ENCODE results near the gene GMPR2. TPM values are rescaled to one million over a fixed set of nuclear protein-coding genes. Genes with fewer than 3 reads are reported as not detected.
"Not testable (repeated sequence)": the region's sequence is repeated elsewhere in the genome, so short reads cannot be mapped to it uniquely, and the experiment has no call there.

Gene GMPR2
- total and polyA plus RNA-seq, 2 of the 4 experiments (the other 2 are of a cell fraction), result 63.7 to 92.5 TPM

- H3K23ac ChIP-seq (ENCODE audit: low read depth, low read length); H2BK20ac ChIP-seq (ENCODE audit: low read depth, low read length); H2AFZ ChIP-seq (replicated peaks; ENCODE audit: low read length, poor library complexity); H3K14ac ChIP-seq (replicated peaks; ENCODE audit: low read depth, low read length); H4K20me1 ChIP-seq (ENCODE audit: insufficient read depth, low read length); H3K9me3 ChIP-seq (ENCODE audit: control insufficient read depth, insufficient read depth, low read length); CTCF ChIA-PET; H2BK120ac ChIP-seq (ENCODE audit: low read depth, low read length); DNase-seq; H2AK9ac ChIP-seq (replicated peaks; ENCODE audit: low read depth, low read length, poor library complexity); H2AK5ac ChIP-seq (ENCODE audit: low read depth, low read length); H3K4me3 ChIP-seq (ENCODE audit: insufficient read depth, low read depth, low read length); intact Hi-C loops (cut with micrococcal nuclease); H3K36me3 ChIP-seq (ENCODE audit: control insufficient read depth, insufficient read depth, low read length); H3K27ac ChIP-seq (ENCODE audit: insufficient read depth, low read length); H3K9ac ChIP-seq (ENCODE audit: low read depth, low read length); H3K4me2 ChIP-seq (ENCODE audit: low read depth, low read length); BruUV-seq (replicated peaks); H4K5ac ChIP-seq (ENCODE audit: low read depth, low read length); ATAC-seq (ENCODE audit: low read depth); H4K91ac ChIP-seq (ENCODE audit: insufficient read depth, low read depth, low read length); H2BK15ac ChIP-seq (ENCODE audit: low read depth, low read length); dilution Hi-C loops (cut with HindIII; ENCODE audit: low sequenced_read_pairs, unreplicated experiment); H3K18ac ChIP-seq (ENCODE audit: low read depth, low read length); H3K9me1 ChIP-seq (ENCODE audit: insufficient read depth, low read length); H3K4me1 ChIP-seq (ENCODE audit: control insufficient read depth, insufficient read depth, low read length); in situ Hi-C loops (cut with MboI; ENCODE audit: low sequenced_read_pairs); POLR2A ChIA-PET (ENCODE audit: unreplicated experiment); H3K56ac ChIP-seq (ENCODE audit: extremely low read depth, insufficient read depth, low read length); H3K27me3 ChIP-seq (ENCODE audit: control insufficient read depth, insufficient read depth, low read length): not testable (repeated sequence)
- H4K8ac ChIP-seq (ENCODE audit: low read depth in 2 of 2, low read length in 2 of 2), result peak overlapping the region in 1 of 2 experiments; percentile 25; a peak in 1 of 4 replicates
- 100% methylated on average over 1 of the region's 4 CpGs; no CpG with 5 or more reads in 1 of the 2 experiments for WGBS, 2 experiments (ENCODE audit: extremely low coverage in 2 of 2, insufficient read length in 1 of 2)
- H3K4ac ChIP-seq (ENCODE audit: low read depth, low read length), result peak overlapping the region; percentile 22; the same call in 1 of the 2 replicates
- peak overlapping the region; percentile 23 for H2BK5ac ChIP-seq (ENCODE audit: low read depth, low read length, poor library complexity, severe bottlenecking)
- H3K79me1 ChIP-seq (ENCODE audit: low read depth in 1 of 2, low read length in 2 of 2), result peaks cover 12 to 53% of the 10 kb centered on the region in 2 experiments
These were observed 9.7 kb upstream of the GMPR2 start for GRCh38 chr14:24222987-24223386.

All from IMR-90 (cell line).